ENCODE results near the gene PLCG1.

The PLCG1 gene

GRCh38 chr20:41176711-41177552 is 39.6 kb downstream of the PLCG1 start:
- TF ChIP-seq CTCF (IDR thresholded peaks at IDR 0.05; ENCODE audit: insufficient read depth, missing control alignments) = no peak
- FAIRE-seq (no peak), DNase-seq (ENCODE audit: insufficient read length, low spot score) (no peak)

GRCh38 chr20:41177636-41178035 is 40.3 kb downstream of the PLCG1 start:
- no peak for DNase-seq (ENCODE audit: insufficient read length, low spot score)

GRCh38 chr20:41178495-41178894 is 41.2 kb downstream of the PLCG1 start:
- DNase-seq (ENCODE audit: insufficient read length, low spot score) (no peak), FAIRE-seq (no peak)
- TF ChIP-seq CTCF (IDR thresholded peaks at IDR 0.05; ENCODE audit: insufficient read depth, missing control alignments) = no peak

More at GRCh38 chr20:41177636-41178035, 40.3 kb downstream of the PLCG1 start:
- no peak for FAIRE-seq
- no peak for TF ChIP-seq CTCF (IDR thresholded peaks at IDR 0.05; ENCODE audit: insufficient read depth, missing control alignments)

- no peak for DNase-seq (ENCODE audit: insufficient read length, low spot score)
- no peak for FAIRE-seq
These were observed 41.6 kb downstream of the PLCG1 start for GRCh38 chr20:41178904-41179432.

GRCh38 chr20:41179961-41180360 is 42.6 kb downstream of the PLCG1 start:
- TF ChIP-seq CTCF (IDR thresholded peaks at IDR 0.05; ENCODE audit: insufficient read depth, missing control alignments) = no peak
- no peak for FAIRE-seq
- DNase-seq (ENCODE audit: insufficient read length, low spot score) = no peak

More at GRCh38 chr20:41178904-41179432, 41.6 kb downstream of the PLCG1 start:
- TF ChIP-seq CTCF (IDR thresholded peaks at IDR 0.05; ENCODE audit: insufficient read depth, missing control alignments) = no peak

- DNase-seq (ENCODE audit: insufficient read length, low spot score) = no peak
- no peak for FAIRE-seq
- TF ChIP-seq CTCF (IDR thresholded peaks at IDR 0.05; ENCODE audit: insufficient read depth, missing control alignments) = no peak
These were observed 43.4 kb downstream of the PLCG1 start for GRCh38 chr20:41180599-41181333.

All from D721Med (cell line).